Left hindlimb (tissue), 1 donor: ENCODE measurements around the gene HS3ST5.
"Not testable (repeated sequence)": the region's sequence is repeated elsewhere in the genome, so short reads cannot be mapped to it uniquely, and the experiment has no call there.

Experiments used
- DNase-seq: peaks from one replicate; pipeline ENCODE4 v3.0.0-alpha.2; 2018

The HS3ST5 gene

DNA sequence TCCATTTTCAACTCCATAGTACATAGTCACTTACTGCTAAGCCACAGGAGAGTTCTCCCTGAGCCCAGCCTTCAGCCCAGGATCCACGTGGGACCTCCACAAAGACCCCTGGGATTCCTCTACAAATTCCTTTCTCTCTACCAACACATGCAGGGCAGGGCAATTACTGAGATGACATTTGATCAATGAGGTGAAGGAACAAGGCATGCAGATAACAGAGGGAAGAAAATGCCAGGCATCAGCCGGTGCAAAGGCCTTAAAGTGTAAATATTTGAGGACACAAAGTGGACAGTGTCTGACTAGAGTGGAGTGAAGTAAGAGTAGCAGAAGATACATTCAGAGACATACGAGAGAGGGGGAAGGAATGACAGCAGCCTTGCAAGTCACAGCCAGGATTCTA, 70.2 kb downstream of the HS3ST5 start:
- no peak for DNase-seq

DNA sequence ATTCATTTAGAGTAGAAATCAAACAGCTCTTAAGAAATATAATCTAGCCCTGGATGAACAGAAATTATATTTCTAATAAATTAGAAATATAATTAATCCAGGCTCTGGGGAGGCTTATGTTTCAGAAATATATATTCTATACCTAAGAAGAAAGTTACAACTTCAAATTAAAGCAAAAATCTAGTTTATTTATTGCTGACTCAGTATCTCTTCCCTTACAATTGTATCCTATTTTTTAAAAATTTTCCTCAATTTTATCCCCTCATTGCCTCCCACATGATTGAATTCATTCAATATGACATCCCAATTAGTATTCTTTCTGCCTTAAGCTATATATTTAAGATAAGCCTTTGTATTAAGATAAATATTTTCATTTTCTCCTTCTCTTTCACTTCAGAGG, 71.4 kb downstream of the HS3ST5 start:
- DNase-seq, result no peak

DNA sequence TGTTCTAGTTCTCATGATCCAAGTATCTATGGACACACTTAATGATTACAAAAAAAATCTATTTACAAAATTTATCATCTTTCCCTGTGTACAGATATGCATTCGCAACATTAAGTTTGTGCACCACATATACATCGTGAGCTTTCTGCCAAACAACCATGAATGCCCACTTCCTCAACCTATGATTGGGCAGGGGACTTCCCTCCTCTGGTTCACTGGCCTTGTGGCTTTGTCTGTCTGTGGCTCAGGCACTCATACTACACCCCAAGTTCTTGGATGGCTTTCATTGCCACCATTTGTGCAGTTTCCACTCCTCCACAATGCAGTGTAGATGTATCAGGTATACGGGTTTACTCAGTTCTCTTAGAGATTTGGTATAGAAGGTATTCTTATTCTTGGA, 74.9 kb downstream of the HS3ST5 start:
- no peak for DNase-seq

DNA sequence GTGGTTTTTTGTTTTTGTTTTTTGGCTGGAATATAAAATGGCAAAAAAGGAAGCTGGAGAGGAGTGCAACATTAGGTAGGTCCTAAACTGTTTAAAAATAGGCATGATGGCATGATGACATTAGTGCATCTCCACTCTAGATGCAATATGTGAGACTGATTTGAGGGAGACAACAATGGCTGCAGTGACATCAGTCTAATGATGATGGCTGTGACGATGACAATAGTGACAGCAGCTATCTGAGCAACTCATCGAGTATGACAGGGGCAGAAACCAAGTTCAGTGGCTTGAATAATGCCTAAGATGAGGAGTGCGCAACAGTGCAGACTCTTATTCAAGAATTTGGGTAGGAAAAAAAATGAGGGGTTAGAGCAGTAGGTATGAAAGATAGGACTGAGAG, 82.0 kb downstream of the HS3ST5 start:
- DNase-seq, result no peak

DNA sequence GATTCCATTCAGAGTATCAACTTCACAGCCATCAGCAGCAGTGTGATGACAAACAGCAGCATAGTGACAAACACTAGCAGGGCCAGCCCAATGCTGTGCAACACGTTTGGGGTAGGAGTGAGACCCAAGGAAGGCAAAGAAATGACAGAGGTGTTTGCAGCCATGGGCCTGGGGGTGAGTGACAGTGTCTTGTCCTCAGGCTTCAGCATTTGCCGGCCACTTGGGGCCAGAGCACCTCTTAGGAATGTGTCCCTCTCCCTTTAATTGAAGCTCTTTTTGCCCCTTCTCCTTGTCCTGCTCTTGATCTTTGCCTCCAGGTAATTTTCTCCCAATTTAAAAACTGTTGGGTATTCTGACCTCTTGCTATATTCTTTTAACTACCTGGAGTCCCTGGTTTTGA, 84.4 kb downstream of the HS3ST5 start:
- DNase-seq, result no peak

DNA sequence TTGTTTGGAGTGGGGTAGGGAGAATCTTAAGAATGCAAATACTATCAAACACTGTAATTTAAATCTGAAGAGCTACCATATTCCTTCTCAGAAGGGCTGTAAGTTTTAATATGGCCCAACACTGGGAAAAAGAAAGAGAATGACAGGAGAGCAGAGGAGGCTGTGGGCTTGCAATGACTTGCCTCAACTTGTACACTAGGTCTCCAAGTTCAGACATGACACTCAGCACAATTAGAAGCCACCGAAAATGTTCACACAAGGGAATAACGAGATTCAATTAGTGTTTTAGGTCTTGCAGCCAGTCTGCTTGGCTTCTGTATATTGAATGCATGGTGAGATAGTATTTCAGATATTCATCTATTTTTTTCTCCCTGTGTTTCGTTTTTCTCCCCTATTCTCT, 89.4 kb downstream of the HS3ST5 start:
- no peak for DNase-seq

DNA sequence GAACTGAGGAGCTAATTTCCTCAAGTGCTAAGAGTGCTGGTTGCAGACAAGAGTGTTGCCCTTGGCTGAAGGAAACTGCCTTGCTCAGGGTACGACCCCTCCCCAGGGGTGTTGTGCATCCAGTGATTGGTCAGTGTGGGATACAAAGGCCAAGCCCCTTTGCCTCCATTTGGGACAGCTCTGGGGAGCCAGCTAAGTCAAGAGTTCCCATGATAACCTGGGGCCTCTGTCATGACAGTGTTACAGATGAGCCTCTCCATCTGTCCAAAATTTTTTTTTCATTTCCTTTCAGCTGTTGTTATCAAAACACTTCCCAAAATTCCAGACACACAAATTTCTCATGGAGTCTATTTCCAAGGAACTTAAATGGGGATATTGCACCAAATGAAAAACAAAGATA, 93.3 kb downstream of the HS3ST5 start:
- no peak for DNase-seq

DNA sequence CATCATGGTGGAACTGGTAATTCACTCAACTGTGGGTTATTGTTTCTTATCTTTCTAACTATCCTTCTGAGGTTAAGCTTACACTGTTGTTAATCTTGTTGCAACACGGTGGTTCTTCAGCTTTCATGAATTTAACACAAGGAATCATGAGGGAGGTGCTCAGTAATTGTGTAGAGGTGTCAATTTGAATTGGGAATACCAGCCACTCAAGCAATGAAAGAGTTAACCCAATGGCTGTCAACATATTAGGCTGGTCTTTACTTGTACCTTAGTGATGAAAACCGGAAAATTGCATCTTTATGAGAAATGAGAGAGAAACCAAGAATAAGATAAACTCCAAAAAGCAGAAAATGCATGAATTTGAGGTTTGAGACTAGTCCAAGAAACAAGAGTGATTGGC, 95.7 kb downstream of the HS3ST5 start:
- no peak for DNase-seq

DNA sequence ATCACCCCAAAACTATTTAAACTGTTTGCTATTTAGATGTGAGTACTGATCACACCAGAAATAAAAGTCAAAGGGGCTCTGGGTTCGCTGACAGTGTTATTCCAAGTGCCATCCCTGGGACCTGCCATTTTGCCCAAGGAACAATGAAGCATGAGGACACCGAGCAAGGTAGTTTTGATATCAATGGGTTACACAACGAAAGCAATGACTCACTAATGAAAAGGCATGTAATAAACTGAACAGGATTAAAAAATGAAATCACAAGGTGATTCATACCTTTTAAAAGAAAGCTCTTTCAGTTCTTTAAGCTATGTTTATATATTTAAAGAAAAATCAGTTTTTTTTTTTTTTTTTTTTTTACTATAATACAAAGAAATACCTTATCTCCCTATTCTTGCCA, 102.0 kb downstream of the HS3ST5 start:
- DNase-seq, result no peak

DNA sequence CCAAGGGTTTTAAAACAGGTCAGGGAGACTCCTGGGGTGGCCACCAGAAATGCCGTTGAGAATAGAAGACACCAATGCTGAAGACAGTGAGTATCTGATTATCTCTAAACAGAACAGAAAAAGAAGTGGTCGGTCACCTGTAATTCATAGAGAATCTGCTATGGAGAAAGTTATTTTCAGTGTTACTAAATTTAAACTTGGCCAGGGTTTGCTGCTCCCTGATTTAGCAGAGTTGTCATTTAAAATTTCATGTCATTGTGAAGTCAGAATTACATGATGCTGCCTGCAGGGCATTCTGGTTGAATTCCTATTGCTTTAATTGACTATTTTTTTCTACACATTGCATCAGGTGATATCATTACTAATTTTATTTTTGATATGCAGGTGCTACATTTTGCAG, 114.1 kb downstream of the HS3ST5 start:
- no peak for DNase-seq

DNA sequence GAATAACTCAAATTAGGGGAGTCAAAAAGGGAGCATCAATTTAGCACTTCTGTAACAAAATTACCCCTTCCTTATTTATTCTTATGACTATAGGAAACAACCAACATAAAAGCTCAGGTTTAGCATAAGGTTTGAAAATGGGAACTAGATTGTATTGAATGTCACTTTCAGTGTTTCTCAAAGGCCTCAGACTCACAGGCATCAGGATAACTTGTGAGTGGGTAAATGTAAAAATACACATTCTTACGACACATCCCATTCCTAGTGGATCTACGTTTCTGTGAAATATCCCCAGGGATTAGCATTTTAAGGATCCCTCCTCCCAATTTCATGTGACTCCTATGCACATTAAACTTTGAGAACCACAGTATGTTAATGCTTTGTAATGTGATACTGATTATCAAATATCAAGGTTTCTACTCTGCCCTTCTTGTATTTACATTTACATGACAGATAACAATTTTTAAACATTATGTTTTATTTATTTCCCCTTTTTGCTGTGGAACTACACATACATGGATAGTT, 114.8 kb downstream of the HS3ST5 start:
- no peak for DNase-seq

DNA sequence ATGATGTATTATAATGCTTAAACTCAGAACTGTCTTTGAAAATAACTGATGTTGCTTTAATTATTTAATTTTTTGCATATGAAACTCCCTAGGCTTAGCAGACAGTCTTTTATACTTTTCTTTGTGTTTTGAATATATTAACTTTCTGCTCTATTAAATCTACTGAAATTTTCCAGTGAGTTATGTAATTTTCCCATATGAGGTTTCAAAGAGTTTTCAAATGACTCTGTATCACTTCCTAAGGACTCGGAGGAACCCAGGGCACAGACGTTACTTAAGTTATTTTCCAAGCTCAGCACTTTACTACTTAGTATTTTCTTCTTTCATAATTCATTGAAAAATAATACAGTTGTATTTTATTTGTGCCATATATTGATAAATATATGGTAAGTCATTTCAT, 122.6 kb downstream of the HS3ST5 start:
- no peak for DNase-seq

DNA sequence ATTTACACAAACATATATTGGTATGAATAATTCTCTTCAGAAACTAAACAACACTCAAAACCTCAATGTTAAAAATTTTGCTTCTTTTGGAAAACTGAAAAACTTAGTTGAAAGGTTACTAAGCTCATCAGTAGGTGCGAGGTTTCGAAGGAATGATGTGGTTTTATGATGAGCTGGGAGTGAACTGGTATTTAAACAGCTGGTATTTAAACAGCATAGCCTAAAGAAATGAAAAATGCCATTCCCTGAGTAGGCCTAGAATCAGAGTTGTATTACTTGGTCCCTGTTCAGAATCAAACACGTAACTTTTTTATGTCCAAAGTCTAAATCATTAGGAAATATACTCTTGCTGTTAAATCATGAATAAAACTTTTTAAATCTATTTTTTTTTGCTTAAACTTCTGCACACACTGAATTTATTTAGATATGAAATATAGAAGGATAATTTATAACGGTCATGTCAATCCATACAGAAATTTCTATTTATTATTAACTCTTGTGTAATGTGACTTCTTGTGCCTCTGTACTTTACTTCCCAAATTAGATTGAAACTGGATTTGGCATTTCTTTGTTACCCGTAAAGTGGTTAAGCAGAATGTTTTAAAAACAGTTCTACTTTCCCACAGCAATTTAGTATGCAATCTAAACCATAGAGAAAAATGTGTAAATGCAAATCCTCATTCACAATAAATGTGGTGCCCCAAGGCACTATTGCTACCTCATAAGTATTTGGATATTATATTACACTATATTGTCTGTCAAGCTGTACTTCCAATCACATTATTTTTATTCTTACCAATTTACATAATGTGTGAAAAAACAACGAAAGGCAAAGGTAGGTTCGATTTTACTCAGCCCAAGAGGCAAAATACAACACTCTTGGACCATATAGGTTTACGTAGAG, 124.1 kb downstream of the HS3ST5 start:
- DNase-seq, result no peak

DNA sequence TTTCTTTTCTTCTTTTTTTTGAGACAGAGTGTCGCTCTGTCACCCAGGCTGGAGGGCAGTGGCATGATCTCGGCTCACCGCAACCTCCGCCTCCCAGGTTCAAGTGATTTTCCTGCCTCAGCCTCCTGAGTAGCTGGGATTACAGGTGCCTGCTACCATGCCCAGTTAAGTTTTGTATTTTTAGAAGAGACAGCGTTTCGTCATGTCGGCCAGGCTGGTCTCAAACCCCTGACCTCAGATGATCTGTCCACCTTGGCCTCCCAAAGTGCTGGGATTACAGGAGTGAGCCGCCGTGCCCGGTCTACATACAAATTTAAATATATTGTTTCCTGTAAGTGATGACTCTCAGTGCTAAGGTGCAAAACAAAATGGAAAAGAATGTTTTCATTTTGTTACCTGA, 124.8 kb downstream of the HS3ST5 start:
- not testable (repeated sequence) for DNase-seq

DNA sequence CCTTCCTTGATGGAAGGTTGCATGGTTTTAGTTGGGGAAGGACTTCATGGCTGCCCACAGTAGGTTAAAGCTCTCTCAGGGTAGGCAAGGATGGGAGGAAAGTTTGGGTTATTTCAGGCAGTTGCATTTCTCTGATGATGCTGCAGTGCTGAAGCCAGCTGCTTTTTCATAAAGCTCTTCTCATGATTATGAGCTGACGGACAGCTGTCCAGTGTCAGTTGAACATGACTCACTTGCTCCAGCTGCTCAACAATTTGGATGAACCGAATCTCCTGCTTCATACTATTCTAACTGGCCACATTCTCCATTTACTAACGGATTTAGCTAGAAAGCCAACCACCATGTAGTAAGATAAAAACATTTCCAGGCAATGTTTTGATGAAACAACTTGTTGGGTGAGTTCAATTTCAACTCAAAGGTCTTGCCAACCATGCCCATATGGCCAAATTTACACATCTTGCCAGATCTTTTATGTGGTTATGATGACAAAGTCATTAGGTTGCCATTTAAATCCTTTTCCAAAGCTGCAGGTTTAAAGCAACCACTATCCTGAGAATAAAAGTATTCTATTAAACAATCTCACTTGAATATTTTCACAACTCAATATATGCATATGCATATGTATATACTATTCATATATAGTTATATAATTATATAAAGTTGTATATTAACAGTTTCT, 125.9 kb downstream of the HS3ST5 start:
- DNase-seq, result no peak

DNA sequence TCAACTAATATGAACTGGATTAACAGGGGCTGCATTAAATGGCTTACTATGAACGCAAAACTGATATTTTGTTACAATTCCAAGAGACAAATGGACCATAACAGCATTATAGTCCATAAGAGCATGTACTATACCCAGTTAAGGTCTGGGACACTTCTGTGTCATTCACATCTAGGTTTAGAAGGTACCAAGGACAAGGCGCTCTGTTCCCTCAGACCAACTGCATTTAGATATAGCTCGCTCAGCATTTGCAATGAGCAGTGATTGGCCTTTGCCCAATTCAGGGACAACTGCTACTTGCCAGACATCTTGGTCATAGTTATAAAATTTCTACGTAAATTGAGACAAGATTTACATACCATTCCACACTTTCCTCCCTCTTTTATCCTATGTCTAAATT, 132.4 kb downstream of the HS3ST5 start:
- no peak for DNase-seq

DNA sequence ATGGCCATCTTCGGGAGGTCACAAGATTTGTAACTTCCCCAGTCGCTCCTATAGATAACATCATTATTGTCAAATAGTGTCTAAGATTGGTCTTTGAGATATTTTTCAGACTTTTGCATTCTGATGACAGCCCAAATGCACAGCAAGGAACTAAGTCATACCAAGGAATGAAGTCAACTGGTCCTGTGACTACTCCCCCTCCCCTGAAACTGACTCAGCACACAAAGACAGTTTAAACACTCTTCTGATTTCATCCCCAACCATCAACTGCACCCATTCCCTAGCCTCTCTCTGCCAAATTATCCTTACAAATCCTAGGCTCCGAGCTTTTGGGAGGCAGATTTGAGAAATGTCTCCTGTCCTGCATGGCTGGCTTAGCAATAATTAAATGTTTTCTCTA, 139.4 kb downstream of the HS3ST5 start:
- no peak for DNase-seq

DNA sequence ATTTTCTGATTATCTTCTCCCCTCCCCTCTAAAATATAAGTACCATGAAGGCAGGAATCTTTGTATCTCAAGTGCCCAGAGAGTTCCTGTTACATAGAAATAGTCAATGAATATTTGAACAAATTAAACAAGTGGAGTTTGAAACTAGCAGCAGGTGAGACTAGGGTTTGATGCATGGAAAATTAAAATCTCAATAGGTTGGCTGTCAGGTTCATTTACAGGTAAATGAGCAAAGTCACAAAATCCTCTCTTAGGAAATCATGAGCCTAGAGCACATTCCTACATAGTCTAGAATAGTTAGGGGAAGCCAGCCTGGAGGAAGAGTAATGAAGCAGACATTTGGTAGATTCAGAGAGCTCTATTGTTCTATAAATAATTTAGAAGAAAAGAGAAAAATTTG, 140.4 kb downstream of the HS3ST5 start:
- DNase-seq, result no peak

DNA sequence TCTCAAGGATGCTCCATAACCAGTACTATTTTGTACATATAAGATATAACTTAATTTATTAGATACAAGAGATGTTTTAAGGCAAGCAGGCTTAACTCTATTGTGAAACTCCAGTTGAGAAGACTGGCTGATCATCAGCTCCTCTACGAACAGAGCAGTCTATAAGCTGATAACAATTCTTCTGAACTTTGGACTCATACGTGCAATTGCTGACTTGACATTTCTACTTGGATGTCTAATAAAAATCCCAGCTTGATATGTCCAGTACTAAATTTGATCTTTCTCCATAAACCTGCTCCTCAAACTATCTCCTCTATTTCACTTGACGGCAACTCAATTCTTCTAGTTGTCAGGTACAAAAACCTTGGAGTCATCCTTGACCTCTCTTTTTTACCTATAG, 141.9 kb downstream of the HS3ST5 start:
- DNase-seq, result no peak

DNA sequence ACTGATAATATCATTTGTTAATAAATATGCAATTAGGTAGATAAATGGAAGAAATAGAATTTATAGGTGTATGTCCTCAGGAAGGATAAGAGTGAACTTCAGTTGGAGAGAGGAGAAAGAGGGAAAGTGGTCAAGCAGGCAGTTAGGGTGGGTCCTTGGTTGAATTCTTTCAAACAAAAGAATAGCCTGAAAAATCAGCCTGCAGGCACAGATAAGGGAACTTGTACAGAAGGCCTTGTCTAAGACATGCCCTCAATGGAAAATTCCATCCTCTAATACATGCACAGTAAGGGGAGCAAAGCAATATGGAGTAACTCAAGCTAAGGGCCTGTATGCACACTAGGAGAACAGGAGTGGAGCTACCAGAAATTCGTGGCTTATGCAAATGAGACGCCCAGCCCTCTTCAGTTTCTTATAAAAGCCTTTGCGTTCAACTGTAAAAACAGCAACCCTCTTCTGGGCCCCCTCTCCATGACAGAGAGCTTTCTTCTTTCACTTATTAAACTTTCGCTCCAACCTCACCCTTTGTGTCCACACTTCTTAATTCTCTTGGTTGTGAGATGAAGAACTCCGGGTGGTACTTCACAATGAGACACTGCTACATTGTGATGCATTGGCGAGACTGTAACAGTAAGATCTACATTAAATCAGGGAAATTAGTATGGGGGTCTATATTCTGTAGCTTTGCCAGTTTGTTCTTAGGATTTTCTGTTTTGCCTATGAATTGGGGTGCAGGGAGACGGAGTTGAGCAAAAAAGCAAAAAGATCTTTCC, 147.0 kb downstream of the HS3ST5 start:
- DNase-seq, result no peak

DNA sequence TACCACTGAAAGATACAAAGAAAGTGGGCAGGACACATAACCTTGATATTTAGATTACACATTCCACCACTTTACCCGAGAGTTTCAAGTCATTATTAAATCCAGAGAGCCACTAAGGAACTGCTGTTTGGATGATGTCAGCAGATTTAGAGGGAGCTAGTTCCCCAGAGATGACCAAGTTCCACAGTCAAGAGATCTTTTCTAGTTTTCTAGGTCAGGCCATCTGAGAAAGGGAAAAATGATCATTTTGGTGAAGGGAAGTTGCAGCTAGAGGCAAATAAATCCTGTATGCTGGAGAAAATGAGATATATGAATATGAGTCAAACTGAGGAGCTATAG, 147.8 kb downstream of the HS3ST5 start:
- no peak for DNase-seq

DNA sequence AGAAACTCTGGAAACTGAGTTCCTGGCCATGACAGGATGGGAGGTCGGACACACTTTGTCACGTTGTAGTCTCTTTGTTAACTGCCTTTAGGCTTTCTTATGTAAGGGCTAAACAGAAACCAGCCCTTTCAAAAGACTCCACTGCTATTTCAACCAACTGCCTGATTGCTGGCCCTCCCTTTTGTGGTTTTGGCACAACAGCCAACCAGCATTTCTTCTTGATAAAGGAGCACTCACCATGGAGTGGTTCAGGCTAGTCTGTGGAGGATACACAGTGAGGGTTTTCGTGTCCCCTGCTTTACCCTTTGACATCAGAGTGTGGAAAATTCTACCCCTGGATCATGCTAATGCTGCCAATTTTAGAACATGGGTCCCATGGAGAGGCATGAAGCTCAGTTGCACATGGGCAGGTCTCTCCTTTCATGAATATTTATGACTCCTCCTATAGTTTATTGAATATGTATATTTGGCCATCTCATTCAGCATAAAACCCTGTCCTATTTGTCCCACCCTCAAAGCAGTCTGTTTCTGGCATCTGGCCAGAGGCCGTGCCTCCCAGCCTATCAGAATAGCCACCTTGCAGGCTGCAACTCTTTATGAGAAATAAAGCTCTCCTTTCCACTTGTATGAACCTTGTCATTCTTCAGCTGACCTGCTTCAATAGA, 148.3 kb downstream of the HS3ST5 start:
- DNase-seq, result no peak

DNA sequence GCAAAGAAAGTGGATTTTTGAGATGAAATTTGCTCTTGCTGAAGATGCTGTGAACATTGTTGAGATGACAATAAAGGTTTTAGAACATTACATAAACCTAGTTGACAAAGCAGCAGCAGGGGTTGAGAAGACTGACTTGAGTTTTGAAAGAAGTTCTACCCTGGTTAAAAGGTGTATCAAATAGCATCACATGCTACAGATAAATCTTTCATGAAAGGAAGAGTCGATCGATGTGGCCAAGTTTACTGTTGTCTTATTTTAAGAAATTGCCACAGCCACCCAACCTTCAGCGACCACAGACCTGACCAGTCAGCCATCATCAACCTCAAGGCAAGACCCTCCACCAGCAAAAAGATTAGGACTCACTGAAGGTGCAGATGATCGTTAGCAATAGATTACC, 155.3 kb downstream of the HS3ST5 start:
- no peak for DNase-seq
